Loucy (cell line): ENCODE results near the gene MCM10.

Experiments
- EZH2phosphoT487 ChIP-seq: fragments of 200-600 bp; IDR thresholded peaks from 2 replicates; pipeline ENCODE4 v1.6.1; 2018; ENCODE audit warnings: antibody characterized with exemption, mild to moderate bottlenecking, moderate library complexity, borderline replicate concordance
- TF ChIP-seq, protein P1 (sequence below): fragments of 200-600 bp; sonication (generic); conservative IDR thresholded peaks from 2 replicates; pipeline ENCODE4 v1.5.1; 2014; ENCODE audit warnings: mild to moderate bottlenecking, antibody characterized with exemption, low read length

DNA sequence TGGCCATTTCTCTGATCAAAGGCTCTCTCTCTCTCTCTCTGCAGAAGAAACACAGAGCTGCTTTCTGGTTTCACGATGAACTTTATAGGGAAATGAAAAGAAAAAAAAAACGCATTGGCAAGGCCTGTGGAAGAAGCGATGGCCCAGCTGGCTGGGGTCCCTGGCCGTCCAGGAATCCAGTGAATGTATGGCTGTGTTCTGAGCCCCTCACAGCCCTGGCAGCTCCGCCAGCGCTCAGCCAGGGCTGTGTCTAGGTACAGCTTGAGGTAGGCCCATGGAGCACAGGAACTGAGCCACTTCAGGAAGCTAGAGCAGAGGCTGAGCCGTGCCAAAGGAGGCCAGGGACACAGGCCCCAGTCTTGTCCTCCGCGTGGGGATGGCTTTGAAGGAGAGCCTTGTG, 85.9 kb downstream of the MCM10 start:
- TF ChIP-seq, protein P1, sequence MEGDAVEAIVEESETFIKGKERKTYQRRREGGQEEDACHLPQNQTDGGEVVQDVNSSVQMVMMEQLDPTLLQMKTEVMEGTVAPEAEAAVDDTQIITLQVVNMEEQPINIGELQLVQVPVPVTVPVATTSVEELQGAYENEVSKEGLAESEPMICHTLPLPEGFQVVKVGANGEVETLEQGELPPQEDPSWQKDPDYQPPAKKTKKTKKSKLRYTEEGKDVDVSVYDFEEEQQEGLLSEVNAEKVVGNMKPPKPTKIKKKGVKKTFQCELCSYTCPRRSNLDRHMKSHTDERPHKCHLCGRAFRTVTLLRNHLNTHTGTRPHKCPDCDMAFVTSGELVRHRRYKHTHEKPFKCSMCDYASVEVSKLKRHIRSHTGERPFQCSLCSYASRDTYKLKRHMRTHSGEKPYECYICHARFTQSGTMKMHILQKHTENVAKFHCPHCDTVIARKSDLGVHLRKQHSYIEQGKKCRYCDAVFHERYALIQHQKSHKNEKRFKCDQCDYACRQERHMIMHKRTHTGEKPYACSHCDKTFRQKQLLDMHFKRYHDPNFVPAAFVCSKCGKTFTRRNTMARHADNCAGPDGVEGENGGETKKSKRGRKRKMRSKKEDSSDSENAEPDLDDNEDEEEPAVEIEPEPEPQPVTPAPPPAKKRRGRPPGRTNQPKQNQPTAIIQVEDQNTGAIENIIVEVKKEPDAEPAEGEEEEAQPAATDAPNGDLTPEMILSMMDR: no peak
- no peak for TF ChIP-seq EZH2phosphoT487
